Measurements from ENCODE around the gene TDRD12. TPM values are rescaled to one million over a fixed set of nuclear protein-coding genes. Genes with fewer than 3 reads are reported as not detected.

TDRD12 gene
- total and polyA plus RNA-seq, 12 donors: 0.06 to 0.47 (median 0.12) TPM; not detected in 6

DNA sequence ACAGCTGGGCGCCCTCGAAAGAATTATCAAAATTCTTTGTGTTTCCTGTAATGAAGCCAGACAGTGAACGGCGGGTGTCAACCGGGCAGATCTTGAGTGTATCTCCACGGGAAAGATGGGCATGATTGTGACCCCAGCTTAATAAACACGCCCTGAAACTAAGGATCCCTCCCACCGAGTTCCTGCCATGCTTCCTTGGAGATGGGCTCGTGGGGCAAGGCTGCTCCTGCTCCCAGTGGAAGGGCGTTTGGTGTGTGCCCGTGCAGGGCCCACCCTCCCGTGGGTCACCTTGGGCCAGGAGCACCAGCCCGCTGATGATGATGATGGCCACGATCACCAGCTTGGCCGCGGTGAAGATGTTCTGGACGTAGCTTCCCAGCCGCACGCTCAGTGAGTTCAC, 142.6 kb downstream of the TDRD12 start:
- ATAC-seq (no peak), DNase-seq (no peak)
- Histone ChIP-seq H3K27me3 (no peaks in the 10 kb centered on the region), H3K4me1 (no peaks in the 10 kb centered on the region), H3K9me3 (no peaks in the 10 kb centered on the region), H3K27ac (no peak overlapping the region), H3K36me3 (no peaks in the 10 kb centered on the region), H3K4me3 (no peak overlapping the region)
- no peak for TF ChIP-seq CTCF (IDR thresholded peaks at IDR 0.05)
- intact Hi-C loops (cut with DNase I): no loop called here
- WGBS, 2 donors: 87 to 88% methylated on average over 19 of the region's 19 CpGs

DNA sequence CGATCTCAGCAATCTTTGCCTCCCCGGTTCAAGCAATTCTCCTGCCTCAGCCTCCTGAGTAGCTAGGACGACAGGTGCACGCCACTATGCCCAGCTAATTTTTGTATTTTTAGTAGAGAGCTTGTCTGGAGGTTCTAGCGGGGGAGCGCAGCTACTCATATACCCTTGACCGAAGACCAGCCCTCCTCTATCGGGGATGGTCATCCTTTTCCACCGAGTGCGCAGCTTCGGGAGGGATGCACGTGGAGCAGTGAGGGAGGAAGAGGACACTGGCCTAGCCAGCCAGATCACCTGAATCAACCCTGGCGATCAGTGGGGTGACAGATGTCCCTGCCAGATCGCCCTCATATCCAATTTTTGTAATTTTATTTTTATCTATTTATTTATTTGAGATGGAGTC, 143.2 kb downstream of the TDRD12 start:
- H3K27ac ChIP-seq: no peak overlapping the region
- H3K4me3 ChIP-seq: no peak overlapping the region
- H3K27me3 ChIP-seq: no peaks in the 10 kb centered on the region
- no peaks in the 10 kb centered on the region for H3K36me3 ChIP-seq
- intact Hi-C loops (cut with DNase I): no loop called here
- DNase-seq (no peak), ATAC-seq (no peak)
- no peak for TF ChIP-seq CTCF (IDR thresholded peaks at IDR 0.05)
- no peaks in the 10 kb centered on the region for H3K9me3 ChIP-seq
- no peaks in the 10 kb centered on the region for H3K4me1 ChIP-seq
- 94 to 95% methylated on average over 14 of the region's 14 CpGs for WGBS, 2 donors

DNA sequence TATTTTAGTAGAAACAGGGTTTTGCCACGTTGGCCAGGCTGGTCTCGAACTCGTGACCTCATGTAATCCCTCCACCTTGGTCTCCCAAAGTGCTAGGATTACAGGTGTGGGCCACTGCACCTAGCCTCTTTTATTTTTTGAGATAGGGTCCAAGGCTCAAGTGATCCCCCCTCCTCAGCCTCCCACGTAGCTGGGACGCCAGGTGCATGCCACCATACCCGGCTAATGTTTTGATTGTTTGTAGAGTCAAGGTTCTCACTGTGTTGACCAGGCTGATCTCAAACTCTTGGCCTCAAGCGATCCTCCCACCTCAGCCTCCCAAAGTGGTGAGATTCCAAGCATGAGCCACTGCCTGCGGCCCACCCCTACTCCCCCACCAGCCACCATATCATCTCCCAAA, 143.7 kb downstream of the TDRD12 start:
- TF ChIP-seq CTCF (IDR thresholded peaks at IDR 0.05): no peak

DNA sequence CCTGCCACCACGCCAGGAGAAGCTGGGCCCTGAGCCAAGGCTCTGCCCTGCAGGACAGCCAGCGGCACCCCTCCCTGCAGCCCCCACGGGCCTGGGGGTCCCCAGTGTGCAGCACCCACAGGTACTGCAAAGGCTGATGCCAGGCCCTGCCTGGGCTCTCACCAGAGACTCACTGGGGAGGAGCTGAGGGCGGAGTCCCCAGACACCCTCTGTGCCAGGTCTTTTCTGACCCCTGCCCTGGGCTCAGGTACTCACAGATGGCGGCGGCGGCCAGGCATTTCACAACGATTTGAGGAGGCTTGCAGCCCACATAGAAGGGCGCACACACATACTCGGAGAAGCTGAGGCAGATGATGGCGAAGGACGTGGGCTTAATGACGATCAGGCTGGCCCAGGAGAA, 144.3 kb downstream of the TDRD12 start:
- Histone ChIP-seq H3K4me1 (no peaks in the 10 kb centered on the region), H3K4me3 (no peak overlapping the region), H3K36me3 (no peaks in the 10 kb centered on the region), H3K9me3 (no peaks in the 10 kb centered on the region), H3K27ac (no peak overlapping the region), H3K27me3 (no peaks in the 10 kb centered on the region)
- ATAC-seq (no peak), DNase-seq (no peak)
- intact Hi-C loops (cut with DNase I): no loop called here
- TF ChIP-seq CTCF (IDR thresholded peaks at IDR 0.05): no peak
- WGBS, 2 donors: 88 to 89% methylated on average over 13 of the region's 13 CpGs

More for the DNA sequence above, 143.7 kb downstream of the TDRD12 start:
- Histone ChIP-seq H3K27me3 (no peaks in the 10 kb centered on the region), H3K4me1 (no peaks in the 10 kb centered on the region), H3K27ac (no peak overlapping the region), H3K9me3 (no peaks in the 10 kb centered on the region), H3K4me3 (no peak overlapping the region), H3K36me3 (no peaks in the 10 kb centered on the region)
- ATAC-seq (no peak), DNase-seq (no peak)
- intact Hi-C loops (cut with DNase I): no loop called here
- WGBS, 2 donors: 89 to 94% methylated on average over 8 of the region's 8 CpGs

Data from heart right ventricle (tissue), 16 donors.